ENCODE results near the gene RAD9A.

RAD9A gene

GRCh38 chr11:67391304-67392182, at the start of gene RAD9A:
TSS of gene RAD9A (plus strand) at chr11:67391986. CDS start at chr11:67392045, 59 bp downstream.
- DNase-seq: peak; percentile 94

GRCh38 chr11:67344264-67344663, 47.5 kb upstream of the RAD9A start:
- peak; percentile 64 for DNase-seq

GRCh38 chr11:67345247-67345919, 46.4 kb upstream of the RAD9A start:
- no peak for DNase-seq

- DNase-seq: peak; percentile 40
These were observed 45.6 kb upstream of the RAD9A start for GRCh38 chr11:67345920-67346819.

- no peak for DNase-seq
These were observed 43.6 kb upstream of the RAD9A start for GRCh38 chr11:67347964-67348749.

- DNase-seq: no peak
These were observed 42.8 kb upstream of the RAD9A start for GRCh38 chr11:67349036-67349435.

- no peak for DNase-seq
These were observed 42.3 kb upstream of the RAD9A start for GRCh38 chr11:67349457-67349856.

- DNase-seq: no peak
These were observed 41.8 kb upstream of the RAD9A start for GRCh38 chr11:67349928-67350465.

GRCh38 chr11:67351275-67352005, 40.3 kb upstream of the RAD9A start:
- peak; percentile 83 for DNase-seq

- peak; percentile 77 for DNase-seq
These were observed 39.1 kb upstream of the RAD9A start for GRCh38 chr11:67352546-67353316.

GRCh38 chr11:67353317-67354074, 38.3 kb upstream of the RAD9A start, which contains the start of gene POLD4:
TSS of gene POLD4 (minus strand) at chr11:67353546. CDS start at chr11:67353399, 147 bp downstream.
- peak; percentile 99 for DNase-seq

GRCh38 chr11:67354075-67355022, 37.4 kb upstream of the RAD9A start:
- DNase-seq: peak; percentile 35

GRCh38 chr11:67355023-67355793, 36.6 kb upstream of the RAD9A start:
- no peak for DNase-seq

- no peak for DNase-seq
These were observed 35.9 kb upstream of the RAD9A start for GRCh38 chr11:67355794-67356386.

GRCh38 chr11:67356387-67356863, 35.4 kb upstream of the RAD9A start:
- DNase-seq: no peak

GRCh38 chr11:67356864-67357561, 34.8 kb upstream of the RAD9A start:
- DNase-seq: peak; percentile 72
